ENCODE data around the gene CBLC.

Gene CBLC

GRCh38 chr19:44745341-44745831 lies 32.3 kb upstream of the CBLC start:
- in situ Hi-C loops (cut with HindIII; ENCODE audit: low pct_ligation_motif_present, low pct_unique_long_range_greater_than_20kb, low sequenced_read_pairs): no loop called here
- DNase-seq: peak; percentile 65

GRCh38 chr19:44745887-44746600 lies 31.6 kb upstream of the CBLC start:
- in situ Hi-C loops (cut with HindIII; ENCODE audit: low pct_ligation_motif_present, low pct_unique_long_range_greater_than_20kb, low sequenced_read_pairs): no loop called here
- DNase-seq: no peak

- in situ Hi-C loops (cut with HindIII; ENCODE audit: low pct_ligation_motif_present, low pct_unique_long_range_greater_than_20kb, low sequenced_read_pairs): no loop called here
- no peak for DNase-seq
Measured at GRCh38 chr19:44746616-44746945, 31.1 kb upstream of the CBLC start.

- peak; percentile 91 for DNase-seq
- in situ Hi-C loops (cut with HindIII; ENCODE audit: low pct_ligation_motif_present, low pct_unique_long_range_greater_than_20kb, low sequenced_read_pairs): no loop called here
Measured at GRCh38 chr19:44746946-44747738, 30.5 kb upstream of the CBLC start.

GRCh38 chr19:44747739-44748425 lies 29.8 kb upstream of the CBLC start:
- in situ Hi-C loops (cut with HindIII; ENCODE audit: low pct_ligation_motif_present, low pct_unique_long_range_greater_than_20kb, low sequenced_read_pairs): no loop called here
- DNase-seq: peak; percentile 65

GRCh38 chr19:44748426-44749254 lies 29.1 kb upstream of the CBLC start, which contains the start of gene BCL3:
TSS of gene BCL3 (plus strand) at chr19:44748708. CDS start at chr19:44748791, 83 bp downstream.
- in situ Hi-C loops (cut with HindIII; ENCODE audit: low pct_ligation_motif_present, low pct_unique_long_range_greater_than_20kb, low sequenced_read_pairs): no loop called here
- peak; percentile 73 for DNase-seq

- in situ Hi-C loops (cut with HindIII; ENCODE audit: low pct_ligation_motif_present, low pct_unique_long_range_greater_than_20kb, low sequenced_read_pairs): no loop called here
Measured at GRCh38 chr19:44749292-44749691, 28.4 kb upstream of the CBLC start.

GRCh38 chr19:44749994-44750393 lies 27.7 kb upstream of the CBLC start:
- in situ Hi-C loops (cut with HindIII; ENCODE audit: low pct_ligation_motif_present, low pct_unique_long_range_greater_than_20kb, low sequenced_read_pairs): no loop called here
- DNase-seq: no peak

More at GRCh38 chr19:44749292-44749691, 28.4 kb upstream of the CBLC start:
- no peak for DNase-seq

GRCh38 chr19:44752123-44752815 lies 25.4 kb upstream of the CBLC start:
- DNase-seq: no peak
- in situ Hi-C loops (cut with HindIII; ENCODE audit: low pct_ligation_motif_present, low pct_unique_long_range_greater_than_20kb, low sequenced_read_pairs): no loop called here

- in situ Hi-C loops (cut with HindIII; ENCODE audit: low pct_ligation_motif_present, low pct_unique_long_range_greater_than_20kb, low sequenced_read_pairs): no loop called here
- DNase-seq: peak; percentile 92
Measured at GRCh38 chr19:44752816-44753625, 24.7 kb upstream of the CBLC start.

- in situ Hi-C loops (cut with HindIII; ENCODE audit: low pct_ligation_motif_present, low pct_unique_long_range_greater_than_20kb, low sequenced_read_pairs): no loop called here
- DNase-seq: no peak
Measured at GRCh38 chr19:44753626-44753931, 24.1 kb upstream of the CBLC start.

- in situ Hi-C loops (cut with HindIII; ENCODE audit: low pct_ligation_motif_present, low pct_unique_long_range_greater_than_20kb, low sequenced_read_pairs): no loop called here
- peak; percentile 83 for DNase-seq
Measured at GRCh38 chr19:44753932-44754749, 23.5 kb upstream of the CBLC start.

- DNase-seq: no peak
- in situ Hi-C loops (cut with HindIII; ENCODE audit: low pct_ligation_motif_present, low pct_unique_long_range_greater_than_20kb, low sequenced_read_pairs): no loop called here
Measured at GRCh38 chr19:44754750-44755080, 23.0 kb upstream of the CBLC start.

- in situ Hi-C loops (cut with HindIII; ENCODE audit: low pct_ligation_motif_present, low pct_unique_long_range_greater_than_20kb, low sequenced_read_pairs): no loop called here
Measured at GRCh38 chr19:44755219-44755618, 22.5 kb upstream of the CBLC start.

GRCh38 chr19:44756089-44756562 lies 21.6 kb upstream of the CBLC start:
- DNase-seq: no peak

More at GRCh38 chr19:44755219-44755618, 22.5 kb upstream of the CBLC start:
- no peak for DNase-seq

GRCh38 chr19:44757057-44757734 lies 20.5 kb upstream of the CBLC start:
- in situ Hi-C loops (cut with HindIII; ENCODE audit: low pct_ligation_motif_present, low pct_unique_long_range_greater_than_20kb, low sequenced_read_pairs): no loop called here
- no peak for DNase-seq

More at GRCh38 chr19:44756089-44756562, 21.6 kb upstream of the CBLC start:
- in situ Hi-C loops (cut with HindIII; ENCODE audit: low pct_ligation_motif_present, low pct_unique_long_range_greater_than_20kb, low sequenced_read_pairs): no loop called here
